ENCODE measurements around the gene USP24.

USP24 gene

DNA sequence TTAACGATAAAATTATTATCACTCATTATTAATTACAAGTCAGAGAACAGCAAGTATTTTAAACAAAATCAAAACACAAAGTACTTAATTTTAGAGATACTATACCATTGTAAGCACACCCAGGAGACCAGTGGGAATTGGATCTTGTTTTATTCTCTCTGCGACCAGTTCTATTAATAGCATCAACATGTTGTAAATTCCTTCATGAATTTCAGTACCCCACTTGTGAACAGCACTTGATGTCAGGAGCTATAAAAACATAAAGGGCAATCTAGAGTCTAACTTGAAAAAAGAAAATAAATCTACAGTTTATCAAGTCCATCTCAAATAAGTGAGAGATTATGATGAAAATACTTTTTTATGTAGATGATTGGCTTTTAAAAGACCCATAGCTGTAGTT is 42.9 kb downstream of the USP24 start:
- Histone ChIP-seq H2AFZ (ENCODE audit: low read length) (no peak overlapping the region), H3K4me3 (ENCODE audit: low read length, poor library complexity, severe bottlenecking) (no peak overlapping the region), H3K79me2 (ENCODE audit: insufficient read depth, low read length) (peaks cover 3% of the 10 kb centered on the region; the same call in 1 of the 2 replicates), H3K4me2 (ENCODE audit: low read depth, low read length, poor library complexity, severe bottlenecking) (no peak overlapping the region), H3K9ac (ENCODE audit: low read depth, low read length, poor library complexity, severe bottlenecking) (no peak overlapping the region), H3F3A (ENCODE audit: low read depth) (no peaks in the 10 kb centered on the region), H3K9me3 (ENCODE audit: insufficient read depth, low read depth, low read length) (no peaks in the 10 kb centered on the region), H3K27me3 (ENCODE audit: insufficient read depth, low read length, poor library complexity, severe bottlenecking) (no peaks in the 10 kb centered on the region), H3K9me2 (replicated peaks; ENCODE audit: low read depth, low read length) (no peaks in the 10 kb centered on the region), H4K20me1 (ENCODE audit: insufficient read depth, low read length, poor library complexity, severe bottlenecking) (peaks cover 13% of the 10 kb centered on the region), H3K36me3 (ENCODE audit: insufficient read depth, low read length) (peaks cover 81% of the 10 kb centered on the region; the same call in 1 of the 2 replicates), H3K4me1 (ENCODE audit: insufficient read depth, low read length, poor library complexity, severe bottlenecking) (no peaks in the 10 kb centered on the region)
- TF ChIP-seq, protein P1, sequence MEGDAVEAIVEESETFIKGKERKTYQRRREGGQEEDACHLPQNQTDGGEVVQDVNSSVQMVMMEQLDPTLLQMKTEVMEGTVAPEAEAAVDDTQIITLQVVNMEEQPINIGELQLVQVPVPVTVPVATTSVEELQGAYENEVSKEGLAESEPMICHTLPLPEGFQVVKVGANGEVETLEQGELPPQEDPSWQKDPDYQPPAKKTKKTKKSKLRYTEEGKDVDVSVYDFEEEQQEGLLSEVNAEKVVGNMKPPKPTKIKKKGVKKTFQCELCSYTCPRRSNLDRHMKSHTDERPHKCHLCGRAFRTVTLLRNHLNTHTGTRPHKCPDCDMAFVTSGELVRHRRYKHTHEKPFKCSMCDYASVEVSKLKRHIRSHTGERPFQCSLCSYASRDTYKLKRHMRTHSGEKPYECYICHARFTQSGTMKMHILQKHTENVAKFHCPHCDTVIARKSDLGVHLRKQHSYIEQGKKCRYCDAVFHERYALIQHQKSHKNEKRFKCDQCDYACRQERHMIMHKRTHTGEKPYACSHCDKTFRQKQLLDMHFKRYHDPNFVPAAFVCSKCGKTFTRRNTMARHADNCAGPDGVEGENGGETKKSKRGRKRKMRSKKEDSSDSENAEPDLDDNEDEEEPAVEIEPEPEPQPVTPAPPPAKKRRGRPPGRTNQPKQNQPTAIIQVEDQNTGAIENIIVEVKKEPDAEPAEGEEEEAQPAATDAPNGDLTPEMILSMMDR (conservative IDR thresholded peaks at IDR 0.05; ENCODE audit: low read length) = no peak
- TF ChIP-seq EZH2phosphoT487 (IDR thresholded peaks at IDR 0.05; ENCODE audit: borderline replicate concordance) = no peak

DNA sequence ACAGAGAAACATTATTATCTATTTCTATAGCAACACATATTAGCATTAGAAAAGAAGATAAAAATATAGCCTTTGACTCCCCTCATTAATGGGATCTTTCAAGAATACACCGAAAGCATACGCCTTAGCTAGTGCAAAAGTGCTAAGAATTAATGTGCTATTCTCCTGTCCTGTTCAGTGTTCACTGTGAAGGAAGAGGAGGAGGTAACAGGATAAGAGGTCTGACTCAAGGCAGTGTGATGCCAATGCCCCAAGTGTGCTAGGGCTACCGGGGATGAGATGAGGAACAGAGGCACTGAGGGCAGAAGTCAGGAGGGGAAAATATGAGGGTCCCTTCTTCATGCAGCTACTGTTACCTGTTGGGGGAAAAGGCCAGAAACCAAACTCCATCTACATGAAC is 43.5 kb downstream of the USP24 start:
- no peak for TF ChIP-seq EZH2phosphoT487 (IDR thresholded peaks at IDR 0.05; ENCODE audit: borderline replicate concordance)
- TF ChIP-seq, protein P1 (conservative IDR thresholded peaks at IDR 0.05; ENCODE audit: low read length) = no peak
- Histone ChIP-seq H3K4me2 (ENCODE audit: low read depth, low read length, poor library complexity, severe bottlenecking) (no peak overlapping the region), H3K4me1 (ENCODE audit: insufficient read depth, low read length, poor library complexity, severe bottlenecking) (no peaks in the 10 kb centered on the region), H3K79me2 (ENCODE audit: insufficient read depth, low read length) (peaks cover 3% of the 10 kb centered on the region; the same call in 1 of the 2 replicates), H3K9me3 (ENCODE audit: insufficient read depth, low read depth, low read length) (no peaks in the 10 kb centered on the region), H4K20me1 (ENCODE audit: insufficient read depth, low read length, poor library complexity, severe bottlenecking) (peaks cover 13% of the 10 kb centered on the region), H2AFZ (ENCODE audit: low read length) (no peak overlapping the region), H3F3A (ENCODE audit: low read depth) (no peaks in the 10 kb centered on the region), H3K27me3 (ENCODE audit: insufficient read depth, low read length, poor library complexity, severe bottlenecking) (no peaks in the 10 kb centered on the region), H3K9me2 (replicated peaks; ENCODE audit: low read depth, low read length) (no peaks in the 10 kb centered on the region), H3K36me3 (ENCODE audit: insufficient read depth, low read length) (peaks cover 81% of the 10 kb centered on the region; the same call in 1 of the 2 replicates), H3K4me3 (ENCODE audit: low read length, poor library complexity, severe bottlenecking) (no peak overlapping the region), H3K9ac (ENCODE audit: low read depth, low read length, poor library complexity, severe bottlenecking) (no peak overlapping the region)

GRCh38 chr1:55170426-55170825 is 44.7 kb downstream of the USP24 start:
- Histone ChIP-seq H2AFZ (ENCODE audit: low read length) (no peak overlapping the region), H3K9me2 (replicated peaks; ENCODE audit: low read depth, low read length) (no peaks in the 10 kb centered on the region), H3K4me2 (ENCODE audit: low read depth, low read length, poor library complexity, severe bottlenecking) (no peak overlapping the region), H4K20me1 (ENCODE audit: insufficient read depth, low read length, poor library complexity, severe bottlenecking) (peaks cover 13% of the 10 kb centered on the region), H3K4me3 (ENCODE audit: low read length, poor library complexity, severe bottlenecking) (no peak overlapping the region), H3K9ac (ENCODE audit: low read depth, low read length, poor library complexity, severe bottlenecking) (no peak overlapping the region), H3F3A (ENCODE audit: low read depth) (no peaks in the 10 kb centered on the region), H3K27me3 (ENCODE audit: insufficient read depth, low read length, poor library complexity, severe bottlenecking) (no peaks in the 10 kb centered on the region), H3K9me3 (ENCODE audit: insufficient read depth, low read depth, low read length) (no peaks in the 10 kb centered on the region), H3K4me1 (ENCODE audit: insufficient read depth, low read length, poor library complexity, severe bottlenecking) (no peaks in the 10 kb centered on the region), H3K79me2 (ENCODE audit: insufficient read depth, low read length) (0 out of 2 replicates have a peak, but pooled peaks cover 3% of the 10 kb centered on the region), H3K36me3 (ENCODE audit: insufficient read depth, low read length) (peaks cover 78% of the 10 kb centered on the region)
- TF ChIP-seq, protein P1 (conservative IDR thresholded peaks at IDR 0.05; ENCODE audit: low read length) = no peak
- no peak for TF ChIP-seq EZH2phosphoT487 (IDR thresholded peaks at IDR 0.05; ENCODE audit: borderline replicate concordance)
